HepG2 (cell line): ENCODE measurements around the gene MRNIP. TPM values are rescaled to one million over a fixed set of nuclear protein-coding genes. Genes with fewer than 3 reads are reported as not detected.

Experiments used
- ATAC-seq: fragments of 200-7000 bp; cut with Tn5 transposase; 3 replicates; pipeline ENCODE4 v1.9.1; 2020; ENCODE audit warnings: mild to moderate bottlenecking, moderate library complexity
- BruUV-seq: library from RNA; stranded (reverse); fragments of 400-500 nt; replicated peaks from 2 replicates; lab custom pipeline; 2021; lab: Mats Ljungman, UMichigan
- CTCF ChIA-PET: fragments of 300-600 bp; formaldehyde crosslinking; extraction: SDS; loops from one replicate; lab custom pipeline; 2021; ENCODE audit warnings: low total read pairs, inconsistent platforms, low intra/inter-chr PET ratio; lab: Yijun Ruan, JAX
- POLR2A ChIA-PET: fragments of 350-600 bp; sonication (Branson Sonifier 250); formaldehyde crosslinking; loops from one replicate; lab custom pipeline; 2020; ENCODE audit warnings: antibody characterized with exemption, inconsistent platforms; lab: Yijun Ruan, JAX
- DNase-seq: peaks from one replicate; pipeline ENCODE4 v3.0.0-alpha.2; 2015; ENCODE audit warnings: low spot score
- FAIRE-seq: peaks from 3 replicates; lab custom pipeline; 2011; peaks lifted over from hg19 to GRCh38; lab: Jason Lieb, UNC
- H2AFZ ChIP-seq: one replicate; pipeline ENCODE4 v1.6.1; 2011; ENCODE audit warnings: low read length, inconsistent platforms
- H3K27ac ChIP-seq: fragments of 300-600 bp; 3 replicates; pipeline ENCODE4 v1.8.0; 2011; ENCODE audit warnings: mixed run types, mild to moderate bottlenecking, mixed read lengths, low read length, inconsistent platforms; ENCODE audit not compliant: insufficient read depth; ENCODE audit errors: extremely low read length
- H3K27me3 ChIP-seq, 2 experiments: fragments of 200-600 bp in 1 of 2; 2 replicates in 1 of 2; 3 replicates in 1 of 2; pipeline versions ENCODE4 v1.6.0 to v1.8.0; 2011; ENCODE audit warnings: low read length in 2 of 2, mild to moderate bottlenecking in 2 of 2, moderate library complexity in 2 of 2, inconsistent platforms in 1 of 2; ENCODE audit not compliant: insufficient read depth in 2 of 2, control insufficient read depth in 1 of 2
- H3K36me3 ChIP-seq, 2 experiments: fragments of 200-600 bp in 1 of 2; replicated peaks in 1 of 2; 2 replicates in 1 of 2; 3 replicates in 1 of 2; pipeline versions ENCODE4 v1.5.1 to v1.8.0; 2011; ENCODE audit warnings: low read length in 2 of 2, inconsistent platforms in 1 of 2; ENCODE audit not compliant: insufficient read depth in 2 of 2, control insufficient read depth in 1 of 2
- H3K4me1 ChIP-seq: 2 replicates; pipeline ENCODE4 v1.5.1; 2012; ENCODE audit warnings: low read length, inconsistent platforms; ENCODE audit not compliant: insufficient read depth
- H3K4me2 ChIP-seq: 2 replicates; pipeline ENCODE4 v1.6.0; 2011; ENCODE audit warnings: low read depth, low read length, inconsistent platforms
- H3K4me3 ChIP-seq, 3 experiments: fragments of 200-600 bp in 1 of 3; sonication (generic), shearing (Covaris generic) in 1 of 3; replicated peaks in 1 of 3; 2 replicates each; pipeline ENCODE4 v1.5.1; 2011 to 2016; ENCODE audit warnings: low read length in 3 of 3, inconsistent platforms in 2 of 3, low read depth in 2 of 3, mild to moderate bottlenecking in 2 of 3, control low read depth in 1 of 3, mixed read lengths in 1 of 3; ENCODE audit not compliant: insufficient read depth in 1 of 3
- H3K79me2 ChIP-seq: one replicate; pipeline ENCODE4 v1.6.1; 2011; ENCODE audit warnings: low read length, inconsistent platforms; ENCODE audit not compliant: insufficient read depth
- H3K9ac ChIP-seq: 2 replicates; pipeline ENCODE4 v1.6.0; 2011; ENCODE audit warnings: mild to moderate bottlenecking, low read depth, low read length, inconsistent platforms; ENCODE audit not compliant: insufficient read depth
- H3K9me3 ChIP-seq: 2 replicates; pipeline ENCODE4 v1.5.1; 2012; ENCODE audit warnings: mild to moderate bottlenecking, low read length
- H4K20me1 ChIP-seq: 2 replicates; pipeline ENCODE4 v1.6.0; 2011; ENCODE audit warnings: inconsistent platforms, mild to moderate bottlenecking, low read length, moderate library complexity; ENCODE audit not compliant: insufficient read depth
- AGO2 ChIP-seq: fragments of 200-400 bp; formaldehyde crosslinking; optimal IDR thresholded peaks from 2 replicates; pipeline ENCODE3; 2017; ENCODE audit warnings: mild to moderate bottlenecking, low read depth, low read length, moderate library complexity
- CCDC6 ChIP-seq: sonication (generic); formaldehyde crosslinking; IDR thresholded peaks from 2 replicates; pipeline ENCODE4 v1.8.1; 2022; ENCODE audit warnings: mild to moderate bottlenecking, missing genetic modification reagents, moderate library complexity
- EEA1 ChIP-seq: sonication (generic); formaldehyde crosslinking; IDR thresholded peaks from 2 replicates; pipeline ENCODE4 v1.5.1; 2020; ENCODE audit warnings: mild to moderate bottlenecking, missing genetic modification reagents, borderline replicate concordance
- ETV5 ChIP-seq: IDR thresholded peaks from 2 replicates; pipeline ENCODE4 v1.6.1; 2018; ENCODE audit warnings: missing biosample characterization, missing genetic modification reagents, inconsistent platforms, borderline replicate concordance
- GLI4 ChIP-seq: sonication (generic); formaldehyde crosslinking; IDR thresholded peaks from 2 replicates; pipeline ENCODE4 v1.5.1; 2020; ENCODE audit warnings: missing genetic modification reagents, mild to moderate bottlenecking, moderate library complexity, borderline replicate concordance
- GPN1 ChIP-seq: sonication (generic); formaldehyde crosslinking; IDR thresholded peaks from 2 replicates; pipeline ENCODE4 v1.5.1; 2020; ENCODE audit warnings: missing genetic modification reagents, borderline replicate concordance
- KDM5B ChIP-seq: sonication (generic); formaldehyde crosslinking; IDR thresholded peaks from 2 replicates; pipeline ENCODE4 v1.4.0; 2020; ENCODE audit warnings: missing genetic modification reagents, mild to moderate bottlenecking, borderline replicate concordance
- MTF2 ChIP-seq: sonication (generic); formaldehyde crosslinking; IDR thresholded peaks from 2 replicates; pipeline ENCODE4 v1.5.0; 2020; ENCODE audit warnings: missing genetic modification reagents, borderline replicate concordance
- NRL ChIP-seq: sonication (generic); formaldehyde crosslinking; IDR thresholded peaks from 2 replicates; pipeline ENCODE4 v1.5.0; 2020; ENCODE audit warnings: missing genetic modification reagents, mild to moderate bottlenecking, moderate library complexity, borderline replicate concordance
- PHF8 ChIP-seq: sonication (generic); formaldehyde crosslinking; IDR thresholded peaks from 2 replicates; pipeline ENCODE4 v1.5.0; 2020; ENCODE audit warnings: missing genetic modification reagents
- POLR2A ChIP-seq, 2 experiments: IDR thresholded peaks; 2 replicates each; pipeline ENCODE4 v1.6.1; 2011; ENCODE audit warnings: low read depth in 2 of 2, low read length in 2 of 2, mild to moderate bottlenecking in 1 of 2, moderate library complexity in 1 of 2; ENCODE audit not compliant: insufficient read depth in 1 of 2
- POLR2AphosphoS2 ChIP-seq: IDR thresholded peaks from 2 replicates; pipeline ENCODE4 v1.6.1; 2011; ENCODE audit warnings: low read depth, low read length, improper control_type of control experiment
- PTBP1 ChIP-seq: fragments of 200-400 bp; formaldehyde crosslinking; IDR thresholded peaks from 2 replicates; pipeline ENCODE4 v1.6.1; 2018; ENCODE audit warnings: low read length, low read depth; ENCODE audit not compliant: poor library complexity, severe bottlenecking
- ZKSCAN8 ChIP-seq: IDR thresholded peaks from 2 replicates; pipeline ENCODE4 v1.6.1; 2016; ENCODE audit warnings: borderline replicate concordance, missing genetic modification reagents, missing compliant biosample characterization
- ZNF275 ChIP-seq: sonication (generic); formaldehyde crosslinking; IDR thresholded peaks from 2 replicates; pipeline ENCODE4 v1.8.0; 2022; ENCODE audit warnings: missing genetic modification reagents, mild to moderate bottlenecking, inconsistent platforms, borderline replicate concordance
- ZNF432 ChIP-seq: sonication (generic); formaldehyde crosslinking; IDR thresholded peaks from 2 replicates; pipeline ENCODE4 v1.5.0; 2020; ENCODE audit warnings: missing genetic modification reagents, mild to moderate bottlenecking, borderline replicate concordance
- WGBS: methylation state at CpG from one replicate; pipeline ENCODE4 v1.1.6; 2017; ENCODE audit warnings: low lambda C conversion rate; 5-methylcytosine and 5-hydroxymethylcytosine counted together
- in situ Hi-C: cut with HindIII; loops from 2 replicates; pipeline ENCODE4 v1.10.0; 2017; ENCODE audit warnings: low pct_unique_long_range_greater_than_20kb; ENCODE audit not compliant: extremely low pct_ligation_motif_present
- intact Hi-C: fragments of 100-400 bp; cut with micrococcal nuclease; formaldehyde crosslinking; loops from one replicate; pipeline ENCODE4 v1.10.0; 2022; ENCODE audit not compliant: unreplicated experiment
- polyA plus RNA-seq, 8 experiments: library from polyadenylated mRNA; depleted of rRNA in 3 of 8; stranded (reverse) in 7 of 8; unstranded in 1 of 8; fragments of >200 nt; fragmentation: Illumina TruSeq in 4 of 8; extraction: Trizol in 4 of 8; gene quantifications; 2 replicates each; pipeline versions ENCODE4 v1.2.1 to v1.2.3, GENCODE V29; 2011 to 2016; ENCODE audit warnings: low read depth in 4 of 8, missing spikeins in 1 of 8, mixed read lengths in 1 of 8; ENCODE audit not compliant: insufficient read depth in 1 of 8
- total RNA-seq, 5 experiments: library from RNA; depleted of rRNA; stranded (reverse); fragments of >200 nt; fragmentation: Illumina TruSeq; extraction: Trizol; gene quantifications; 2 replicates each; pipeline ENCODE4 v1.2.3, GENCODE V29; 2016; ENCODE audit warnings: low read depth in 1 of 5
- TF ChIP-seq, protein P1 (sequence below), 2 experiments: sonication (generic) in 1 of 2; formaldehyde crosslinking in 1 of 2; IDR thresholded peaks; 2 replicates each; pipeline versions ENCODE4 v1.4.0 to v1.6.1; 2018 to 2020; ENCODE audit warnings: missing genetic modification reagents in 2 of 2, borderline replicate concordance in 1 of 2, low read depth in 1 of 2, mild to moderate bottlenecking in 1 of 2, missing biosample characterization in 1 of 2
- TF ChIP-seq, protein P2 (sequence below): sonication (generic); formaldehyde crosslinking; IDR thresholded peaks from 2 replicates; pipeline ENCODE4 v1.5.0; 2020; ENCODE audit warnings: mild to moderate bottlenecking, missing genetic modification reagents, moderate library complexity
- TF ChIP-seq, protein P3 (sequence below): sonication (generic); formaldehyde crosslinking; IDR thresholded peaks from 2 replicates; pipeline ENCODE4 v1.4.0; 2020; ENCODE audit warnings: missing genetic modification reagents, mild to moderate bottlenecking, borderline replicate concordance

The MRNIP gene
- total and polyA plus RNA-seq, 2 of the 13 experiments (the other 11 are each of a cell fraction or from before 2014, with no cell fraction given) = 15.5 to 34.1 TPM

GRCh38 chr5:179870403-179870903 is 11.8 kb upstream of the MRNIP start:
- peak; percentile 65 for ATAC-seq
- H3K27ac ChIP-seq = no peak overlapping the region
- H3K27me3 ChIP-seq = no peaks in the 10 kb centered on the region
- FAIRE-seq = no peak
- POLR2A ChIA-PET = no interaction called here
- no TSS peak for BruUV-seq
- CTCF ChIA-PET = interaction anchor here (1.3 kb wide), 1 partner anchor 220 kb away, joined by 5 read pairs; no protein-coding TSS in a partner anchor
- 88% methylated on average over 4 of the region's 17 CpGs for WGBS
- no peak overlapping the region for H3K9ac ChIP-seq
- H3K4me2 ChIP-seq = no peak overlapping the region
- DNase-seq = peak; percentile 29
- intact Hi-C loops (no loop called here), in situ Hi-C loops (no loop called here)
- H2AFZ ChIP-seq = no peak overlapping the region
- no peaks in the 10 kb centered on the region for H3K9me3 ChIP-seq
- no peaks in the 10 kb centered on the region for H3K4me1 ChIP-seq
- no peaks in the 10 kb centered on the region for H3K79me2 ChIP-seq
- peaks cover 29 to 45% of the 10 kb centered on the region in 2 experiments; a peak in 4 of 5 replicates for H3K36me3 ChIP-seq
- H3K4me3 ChIP-seq = no peak overlapping the region
- H4K20me1 ChIP-seq = no peaks in the 10 kb centered on the region
- TF ChIP-seq GPN1 (CRISPR knock-in tag) = no peak
- TF ChIP-seq PHF8 (CRISPR knock-in tag) = no peak
- TF ChIP-seq GLI4 = no peak
- TF ChIP-seq, protein P1, sequence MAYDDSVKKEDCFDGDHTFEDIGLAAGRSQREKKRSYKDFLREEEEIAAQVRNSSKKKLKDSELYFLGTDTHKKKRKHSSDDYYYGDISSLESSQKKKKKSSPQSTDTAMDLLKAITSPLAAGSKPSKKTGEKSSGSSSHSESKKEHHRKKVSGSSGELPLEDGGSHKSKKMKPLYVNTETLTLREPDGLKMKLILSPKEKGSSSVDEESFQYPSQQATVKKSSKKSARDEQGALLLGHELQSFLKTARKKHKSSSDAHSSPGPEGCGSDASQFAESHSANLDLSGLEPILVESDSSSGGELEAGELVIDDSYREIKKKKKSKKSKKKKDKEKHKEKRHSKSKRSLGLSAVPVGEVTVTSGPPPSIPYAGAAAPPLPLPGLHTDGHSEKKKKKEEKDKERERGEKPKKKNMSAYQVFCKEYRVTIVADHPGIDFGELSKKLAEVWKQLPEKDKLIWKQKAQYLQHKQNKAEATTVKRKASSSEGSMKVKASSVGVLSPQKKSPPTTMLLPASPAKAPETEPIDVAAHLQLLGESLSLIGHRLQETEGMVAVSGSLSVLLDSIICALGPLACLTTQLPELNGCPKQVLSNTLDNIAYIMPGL (CRISPR knock-in tag; IDR thresholded peaks at IDR 0.05; ENCODE audit: borderline replicate concordance in 1 of 2, low read depth in 1 of 2) = 0 out of 4 replicates have a peak, but pooled peaks of 1 of the 2 experiments have one; percentile 28
- TF ChIP-seq MTF2 (CRISPR knock-in tag) = no peak
- no peak for TF ChIP-seq CCDC6 (CRISPR knock-in tag)
- TF ChIP-seq AGO2 = peak; percentile 41
- TF ChIP-seq EEA1 (CRISPR knock-in tag) = no peak
- no peak for TF ChIP-seq ZNF275
- TF ChIP-seq NRL = no peak
- TF ChIP-seq KDM5B (CRISPR knock-in tag) = peak; percentile 19; the same call in 1 of the 2 replicates
- TF ChIP-seq PTBP1 = no peak
- TF ChIP-seq POLR2AphosphoS2 = no peak
- TF ChIP-seq, protein P2, sequence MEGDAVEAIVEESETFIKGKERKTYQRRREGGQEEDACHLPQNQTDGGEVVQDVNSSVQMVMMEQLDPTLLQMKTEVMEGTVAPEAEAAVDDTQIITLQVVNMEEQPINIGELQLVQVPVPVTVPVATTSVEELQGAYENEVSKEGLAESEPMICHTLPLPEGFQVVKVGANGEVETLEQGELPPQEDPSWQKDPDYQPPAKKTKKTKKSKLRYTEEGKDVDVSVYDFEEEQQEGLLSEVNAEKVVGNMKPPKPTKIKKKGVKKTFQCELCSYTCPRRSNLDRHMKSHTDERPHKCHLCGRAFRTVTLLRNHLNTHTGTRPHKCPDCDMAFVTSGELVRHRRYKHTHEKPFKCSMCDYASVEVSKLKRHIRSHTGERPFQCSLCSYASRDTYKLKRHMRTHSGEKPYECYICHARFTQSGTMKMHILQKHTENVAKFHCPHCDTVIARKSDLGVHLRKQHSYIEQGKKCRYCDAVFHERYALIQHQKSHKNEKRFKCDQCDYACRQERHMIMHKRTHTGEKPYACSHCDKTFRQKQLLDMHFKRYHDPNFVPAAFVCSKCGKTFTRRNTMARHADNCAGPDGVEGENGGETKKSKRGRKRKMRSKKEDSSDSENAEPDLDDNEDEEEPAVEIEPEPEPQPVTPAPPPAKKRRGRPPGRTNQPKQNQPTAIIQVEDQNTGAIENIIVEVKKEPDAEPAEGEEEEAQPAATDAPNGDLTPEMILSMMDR (CRISPR knock-in tag) = peak; percentile 70
- no peak for TF ChIP-seq ZNF432 (CRISPR knock-in tag)
- TF ChIP-seq ETV5 (CRISPR knock-in tag) = no peak
- TF ChIP-seq POLR2A (IDR thresholded peaks at IDR 0.05; ENCODE audit: insufficient read depth in 1 of 2, low read depth in 2 of 2, low read length in 2 of 2) = no peak
- TF ChIP-seq, protein P3, sequence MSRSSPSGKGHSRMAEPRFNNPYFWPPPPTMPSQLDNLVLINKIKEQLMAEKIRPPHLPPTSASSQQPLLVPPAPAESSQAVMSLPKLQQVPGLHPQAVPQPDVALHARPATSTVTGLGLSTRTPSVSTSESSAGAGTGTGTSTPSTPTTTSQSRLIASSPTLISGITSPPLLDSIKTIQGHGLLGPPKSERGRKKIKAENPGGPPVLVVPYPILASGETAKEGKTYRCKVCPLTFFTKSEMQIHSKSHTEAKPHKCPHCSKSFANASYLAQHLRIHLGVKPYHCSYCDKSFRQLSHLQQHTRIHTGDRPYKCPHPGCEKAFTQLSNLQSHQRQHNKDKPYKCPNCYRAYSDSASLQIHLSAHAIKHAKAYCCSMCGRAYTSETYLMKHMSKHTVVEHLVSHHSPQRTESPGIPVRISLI (CRISPR knock-in tag) = no peak
- no peak for TF ChIP-seq ZKSCAN8 (CRISPR knock-in tag)
